Purkinje cell (primary cell): ENCODE data around the gene EMX1. TPM values are rescaled to one million over a fixed set of nuclear protein-coding genes. Genes with fewer than 3 reads are reported as not detected.

Experiments
- polyA plus RNA-seq: library from polyadenylated mRNA; unstranded; fragments of >200 nt; fragmentation: Nextera tagmentation; gene quantifications from 2 replicates; pipeline ENCODE4 v1.2.1, GENCODE V29; 2014

EMX1 gene
- not detected in 2 replicates for polyA plus RNA-seq

GRCh38 chr2:72917138-72917876 is at the start of gene EMX1:
TSS of gene EMX1 (plus strand) at chr2:72917519. CDS start at chr2:72917853, 334 bp downstream.

GRCh38 chr2:72887032-72887739 is 30.1 kb upstream of the EMX1 start, which contains the start of gene SPR:
TSS of gene SPR (plus strand) at chr2:72887408. CDS start at chr2:72887433, 25 bp downstream.

Other genes starting within 250 kb of the EMX1 start
- 26.2 and 38.1 TPM in 2 replicates for gene EXOC6B, start 91.5 kb upstream of the EMX1 start, polyA plus RNA-seq
- gene SPR, start 30.1 kb upstream of the EMX1 start, polyA plus RNA-seq = 4.4 and 11.7 TPM in 2 replicates
- gene SFXN5, start 154.2 kb downstream of the EMX1 start, polyA plus RNA-seq = 53.2 and 54.1 TPM in 2 replicates
- gene RAB11FIP5, start 195.4 kb downstream of the EMX1 start, polyA plus RNA-seq = 15.0 and 15.6 TPM in 2 replicates